Endothelial cell of umbilical vein (primary cell): Measurements from ENCODE around the gene PRKCB. TPM values are rescaled to one million over a fixed set of nuclear protein-coding genes. Genes with fewer than 3 reads are reported as not detected.

Experiments used
- BruUV-seq: library from RNA; stranded (reverse); fragments of 400-500 nt; replicated peaks from 2 replicates; lab custom pipeline; 2021; lab: Mats Ljungman, UMichigan
- CTCF ChIA-PET: fragments of 300-600, 350-600 bp; sonication (Branson Sonifier 250); formaldehyde crosslinking; loops from one replicate; lab custom pipeline; 2021; ENCODE audit warnings: antibody characterized with exemption, inconsistent platforms; lab: Charles Lee
- POLR2A ChIA-PET: fragments of 300-600, 350-600 bp; sonication (Branson Sonifier 250); formaldehyde crosslinking; loops from one replicate; lab custom pipeline; 2021; ENCODE audit warnings: antibody characterized with exemption, inconsistent platforms; lab: Charles Lee
- DNase-seq: peaks from one replicate; pipeline ENCODE4 v3.0.0-alpha.2; 2011; ENCODE audit warnings: low read depth, low spot score
- FAIRE-seq: peaks from 2 replicates; lab custom pipeline; 2011; peaks lifted over from hg19 to GRCh38; lab: Jason Lieb, UNC
- H2AFZ ChIP-seq: 2 replicates; pipeline ENCODE4 v1.6.0; 2012; ENCODE audit warnings: low read depth, low read length, control low read depth, inconsistent platforms
- H3K27ac ChIP-seq: 2 replicates; pipeline ENCODE4 v1.5.1; 2011; ENCODE audit warnings: low read depth, mild to moderate bottlenecking, control low read depth, low read length, moderate library complexity; ENCODE audit not compliant: insufficient read depth
- H3K27me3 ChIP-seq, 2 experiments: 2 replicates each; pipeline versions ENCODE4 v1.6.0 to v1.6.1; 2011; ENCODE audit warnings: low read length in 2 of 2, mixed read lengths in 1 of 2; ENCODE audit not compliant: control insufficient read depth in 2 of 2, insufficient read depth in 2 of 2
- H3K36me3 ChIP-seq, 2 experiments: 2 replicates in 1 of 2; 3 replicates in 1 of 2; pipeline ENCODE4 v1.5.1; 2011; ENCODE audit warnings: low read length in 2 of 2, mild to moderate bottlenecking in 1 of 2, moderate library complexity in 1 of 2; ENCODE audit not compliant: control insufficient read depth in 2 of 2, insufficient read depth in 2 of 2; ENCODE audit errors: extremely low read depth in 1 of 2
- H3K4me1 ChIP-seq: 3 replicates; pipeline ENCODE4 v1.5.1; 2011; ENCODE audit warnings: mild to moderate bottlenecking, low read length; ENCODE audit not compliant: control insufficient read depth, insufficient read depth; ENCODE audit errors: extremely low read depth
- H3K4me2 ChIP-seq: 2 replicates; pipeline ENCODE4 v1.6.1; 2011; ENCODE audit warnings: low read length, control low read depth, mixed read lengths; ENCODE audit not compliant: insufficient read depth
- H3K4me3 ChIP-seq, 3 experiments: fragments of 200-600 bp in 1 of 3; sonication (generic), shearing (Covaris generic) in 1 of 3; replicated peaks in 1 of 3; 2 replicates each; pipeline ENCODE4 v1.5.1; 2011 to 2016; ENCODE audit warnings: control low read depth in 3 of 3, low read length in 3 of 3, mild to moderate bottlenecking in 2 of 3, inconsistent platforms in 1 of 3, low read depth in 1 of 3, moderate library complexity in 1 of 3; ENCODE audit not compliant: insufficient read depth in 1 of 3
- H3K79me2 ChIP-seq: 2 replicates; pipeline ENCODE4 v1.6.0; 2012; ENCODE audit warnings: low read length, inconsistent platforms; ENCODE audit not compliant: control insufficient read depth, insufficient read depth
- H3K9ac ChIP-seq: replicated peaks from 2 replicates; pipeline ENCODE3; 2011; ENCODE audit warnings: low read length, control low read depth; ENCODE audit not compliant: insufficient read depth; ENCODE audit errors: extremely low read depth
- H3K9me1 ChIP-seq: replicated peaks from 3 replicates; pipeline ENCODE4 v1.6.0; 2011; ENCODE audit warnings: mild to moderate bottlenecking, low read length; ENCODE audit not compliant: control insufficient read depth, insufficient read depth; ENCODE audit errors: extremely low read depth
- H3K9me3 ChIP-seq: replicated peaks from 2 replicates; pipeline ENCODE4 v1.5.1; 2012; ENCODE audit warnings: low read length, inconsistent platforms; ENCODE audit not compliant: control insufficient read depth, insufficient read depth
- H4K20me1 ChIP-seq: replicated peaks from 2 replicates; pipeline ENCODE3; 2011; ENCODE audit warnings: mild to moderate bottlenecking, low read length; ENCODE audit not compliant: control insufficient read depth, insufficient read depth; ENCODE audit errors: extremely low read depth
- EZH2 ChIP-seq: IDR thresholded peaks from 2 replicates; pipeline ENCODE4 v1.6.1; 2012; ENCODE audit warnings: borderline replicate concordance, low read depth, mild to moderate bottlenecking, moderate library complexity, low read length, inconsistent platforms; ENCODE audit not compliant: severe bottlenecking
- FOS ChIP-seq: IDR thresholded peaks from 2 replicates; pipeline ENCODE4 v1.6.1; 2011; ENCODE audit warnings: mild to moderate bottlenecking, low read length, moderate library complexity, borderline replicate concordance; ENCODE audit not compliant: insufficient read depth
- GATA2 ChIP-seq: IDR thresholded peaks from 2 replicates; pipeline ENCODE4 v1.7.0; 2011; ENCODE audit warnings: low read depth, mild to moderate bottlenecking, moderate library complexity, mixed read lengths, low read length; ENCODE audit not compliant: insufficient read length, insufficient read depth
- JUN ChIP-seq: IDR thresholded peaks from 2 replicates; pipeline ENCODE4 v1.6.1; 2011; ENCODE audit warnings: borderline replicate concordance, low read depth; ENCODE audit not compliant: insufficient read length, insufficient read depth
- MYC ChIP-seq: IDR thresholded peaks from one replicate; pipeline ENCODE4 v1.6.1; 2011; ENCODE audit warnings: mild to moderate bottlenecking, low read depth, low read length
- POLR2A ChIP-seq: IDR thresholded peaks from 2 replicates; pipeline ENCODE4 v1.6.1; 2012; ENCODE audit warnings: low read depth, mild to moderate bottlenecking, control low read depth, low read length
- POLR2AphosphoS5 ChIP-seq: IDR thresholded peaks from 2 replicates; pipeline ENCODE4 v1.6.1; 2012; ENCODE audit warnings: low read depth, mild to moderate bottlenecking, control low read depth, low read length, moderate library complexity; ENCODE audit not compliant: insufficient read depth
- dilution Hi-C: fragments of 300-500 bp; cut with MboI; formaldehyde crosslinking; loops from one replicate; pipeline ENCODE4 v1.15.0; 2019; ENCODE audit warnings: low sequenced_read_pairs; ENCODE audit not compliant: extremely low pct_ligation_motif_present
- intact Hi-C: fragments of 100-400 bp; cut with micrococcal nuclease; formaldehyde crosslinking; loops from one replicate; pipeline ENCODE4 v1.10.0; 2022
- polyA plus RNA-seq, 4 experiments: library from polyadenylated mRNA; depleted of rRNA in 3 of 4; stranded (reverse) in 3 of 4; unstranded in 1 of 4; fragments of >200 nt; gene quantifications; 2 replicates each; pipeline versions ENCODE4 v1.2.1 to v1.2.3, GENCODE V29; 2011 to 2012; ENCODE audit warnings: missing spikeins in 1 of 4
- total RNA-seq: library from RNA; stranded (reverse); gene quantifications from 2 replicates; pipeline ENCODE4 v1.2.3, GENCODE V29; 2021
- TF ChIP-seq, protein P1 (sequence below), 2 donors: IDR thresholded peaks; 1 replicate in 1 of 2; 2 replicates in 1 of 2; pipeline ENCODE4 v1.5.1; 2011; ENCODE audit warnings: low read length in 2 of 2, mild to moderate bottlenecking in 2 of 2, moderate library complexity in 2 of 2, control low read depth in 1 of 2, inconsistent platforms in 1 of 2, low read depth in 1 of 2; ENCODE audit not compliant: insufficient read depth in 1 of 2; ENCODE audit errors: extremely low read depth in 1 of 2
- TF ChIP-seq, protein P2 (sequence below): IDR thresholded peaks from 2 replicates; pipeline ENCODE4 v1.6.1; 2011; ENCODE audit not compliant: insufficient read depth, insufficient read length

Gene PRKCB
- total and polyA plus RNA-seq, 2 donors (not counting 3 experiments of a cell fraction or from before 2014, with no cell fraction given), result 0.01 TPM; not detected in 1

- intact Hi-C loops (no loop called here), dilution Hi-C loops (no loop called here)
- CTCF ChIA-PET, result no interaction called here
- Histone ChIP-seq H3K4me1 (no peaks in the 10 kb centered on the region), H2AFZ (no peak overlapping the region), H3K27me3 (no peaks in the 10 kb centered on the region), H3K9me3 (no peaks in the 10 kb centered on the region), H3K27ac (no peak overlapping the region), H3K4me3 (no peak overlapping the region), H3K9ac (no peak overlapping the region), H3K79me2 (no peaks in the 10 kb centered on the region), H4K20me1 (no peaks in the 10 kb centered on the region), H3K36me3 (no peaks in the 10 kb centered on the region), H3K4me2 (no peak overlapping the region), H3K9me1 (no peaks in the 10 kb centered on the region)
- TF ChIP-seq EZH2 (no peak), JUN (no peak), GATA2 (no peak), POLR2AphosphoS5 (no peak), POLR2A (no peak), MYC (no peak), FOS (no peak)
- TF ChIP-seq, protein P1, sequence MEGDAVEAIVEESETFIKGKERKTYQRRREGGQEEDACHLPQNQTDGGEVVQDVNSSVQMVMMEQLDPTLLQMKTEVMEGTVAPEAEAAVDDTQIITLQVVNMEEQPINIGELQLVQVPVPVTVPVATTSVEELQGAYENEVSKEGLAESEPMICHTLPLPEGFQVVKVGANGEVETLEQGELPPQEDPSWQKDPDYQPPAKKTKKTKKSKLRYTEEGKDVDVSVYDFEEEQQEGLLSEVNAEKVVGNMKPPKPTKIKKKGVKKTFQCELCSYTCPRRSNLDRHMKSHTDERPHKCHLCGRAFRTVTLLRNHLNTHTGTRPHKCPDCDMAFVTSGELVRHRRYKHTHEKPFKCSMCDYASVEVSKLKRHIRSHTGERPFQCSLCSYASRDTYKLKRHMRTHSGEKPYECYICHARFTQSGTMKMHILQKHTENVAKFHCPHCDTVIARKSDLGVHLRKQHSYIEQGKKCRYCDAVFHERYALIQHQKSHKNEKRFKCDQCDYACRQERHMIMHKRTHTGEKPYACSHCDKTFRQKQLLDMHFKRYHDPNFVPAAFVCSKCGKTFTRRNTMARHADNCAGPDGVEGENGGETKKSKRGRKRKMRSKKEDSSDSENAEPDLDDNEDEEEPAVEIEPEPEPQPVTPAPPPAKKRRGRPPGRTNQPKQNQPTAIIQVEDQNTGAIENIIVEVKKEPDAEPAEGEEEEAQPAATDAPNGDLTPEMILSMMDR (IDR thresholded peaks at IDR 0.05; ENCODE audit: extremely low read depth in 1 of 2, insufficient read depth in 1 of 2, low read depth in 1 of 2, low read length in 2 of 2), result no peak
- TF ChIP-seq, protein P2, sequence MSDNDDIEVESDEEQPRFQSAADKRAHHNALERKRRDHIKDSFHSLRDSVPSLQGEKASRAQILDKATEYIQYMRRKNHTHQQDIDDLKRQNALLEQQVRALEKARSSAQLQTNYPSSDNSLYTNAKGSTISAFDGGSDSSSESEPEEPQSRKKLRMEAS, result no peak
- DNase-seq (peak; percentile 36), FAIRE-seq (no peak)
- POLR2A ChIA-PET, result no interaction called here
- no TSS peak for BruUV-seq
These were observed 69.2 kb downstream of the PRKCB start for GRCh38 chr16:23905027-23905426.
